OCI-LY1 (cell line): ENCODE measurements around the gene WNT2B.

ENCODE experiments used
- CTCF ChIP-seq: fragments of 200-600 bp; sonication (generic), shearing (Covaris generic); IDR thresholded peaks from 2 replicates; pipeline ENCODE4 v1.5.1; 2017; ENCODE audit warnings: mild to moderate bottlenecking, antibody characterized with exemption, low read length, moderate library complexity, mixed read lengths
- EZH2 ChIP-seq: fragments of 200-600 bp; sonication (generic), shearing (Covaris generic); IDR thresholded peaks from 2 replicates; pipeline ENCODE4 v1.8.0; 2017; ENCODE audit warnings: borderline replicate concordance, mixed run types, mild to moderate bottlenecking, antibody characterized with exemption, low read length, moderate library complexity, mixed read lengths

GRCh38 chr1:112505878-112506277 is 2.9 kb upstream of the WNT2B start:
- TF ChIP-seq CTCF (no peak), EZH2 (no peak)
